ENCODE data around the gene GRM1.

DNA sequence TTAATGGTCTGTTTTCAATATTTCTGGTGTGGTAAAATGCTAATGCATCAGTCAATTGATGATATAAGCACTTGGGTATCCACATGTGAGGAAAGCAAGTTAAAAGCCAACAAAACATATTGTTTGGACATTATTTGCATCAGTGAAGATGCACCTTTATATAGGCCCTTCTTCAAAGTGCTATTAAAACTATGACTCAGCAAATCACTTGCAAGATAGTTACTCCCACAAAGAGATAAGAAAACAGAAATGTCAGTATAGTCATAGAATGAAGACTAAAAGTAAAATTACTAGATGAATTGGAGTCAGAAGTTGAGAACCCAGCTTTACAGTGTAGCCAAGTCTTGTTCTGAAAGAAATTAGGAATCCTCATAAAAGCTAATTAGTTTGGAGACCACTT is 14.6 kb upstream of the GRM1 start:
- TF ChIP-seq POLR2AphosphoS5 (IDR thresholded peaks at IDR 0.05; ENCODE audit: borderline replicate concordance, low read depth, low read length) (no peak), FOXP2 (optimal IDR thresholded peaks at IDR 0.05; ENCODE audit: control extremely low read depth, extremely low read length, insufficient read depth) (no peak), EZH2 (IDR thresholded peaks at IDR 0.05) (no peak)
